ENCODE results near the gene MN1.

Gene MN1

GRCh38 chr22:27808451-27809225 lies 7.1 kb upstream of the MN1 start:
- Histone ChIP-seq H3K27ac (ENCODE audit: low read length) (no peak overlapping the region), H3K4me1 (ENCODE audit: low read length) (no peaks in the 10 kb centered on the region), H3K9me2 (replicated peaks; ENCODE audit: insufficient read depth, low read length) (no peaks in the 10 kb centered on the region), H4K20me1 (ENCODE audit: insufficient read depth, low read length) (no peaks in the 10 kb centered on the region), H3K36me3 (replicated peaks; ENCODE audit: insufficient read depth, low read length) (no peaks in the 10 kb centered on the region), H2AFZ (ENCODE audit: low read length) (no peak overlapping the region), H3K4me3 (ENCODE audit: low read length) (no peak overlapping the region), H3K9ac (ENCODE audit: low read length) (no peak overlapping the region), H3K27me3 (replicated peaks; ENCODE audit: insufficient read depth, low read length) (no peaks in the 10 kb centered on the region), H3F3A (ENCODE audit: insufficient read depth, low read length) (no peaks in the 10 kb centered on the region), H3K4me2 (ENCODE audit: low read depth, low read length) (no peak overlapping the region), H3K9me3 (replicated peaks; ENCODE audit: insufficient read depth, low read length) (no peaks in the 10 kb centered on the region), H3K79me2 (ENCODE audit: low read length) (no peaks in the 10 kb centered on the region)
- DNase-seq, result no peak
- no peak for TF ChIP-seq EZH2 (optimal IDR thresholded peaks at IDR 0.05; ENCODE audit: low read depth, low read length)
- TF ChIP-seq, protein P1, sequence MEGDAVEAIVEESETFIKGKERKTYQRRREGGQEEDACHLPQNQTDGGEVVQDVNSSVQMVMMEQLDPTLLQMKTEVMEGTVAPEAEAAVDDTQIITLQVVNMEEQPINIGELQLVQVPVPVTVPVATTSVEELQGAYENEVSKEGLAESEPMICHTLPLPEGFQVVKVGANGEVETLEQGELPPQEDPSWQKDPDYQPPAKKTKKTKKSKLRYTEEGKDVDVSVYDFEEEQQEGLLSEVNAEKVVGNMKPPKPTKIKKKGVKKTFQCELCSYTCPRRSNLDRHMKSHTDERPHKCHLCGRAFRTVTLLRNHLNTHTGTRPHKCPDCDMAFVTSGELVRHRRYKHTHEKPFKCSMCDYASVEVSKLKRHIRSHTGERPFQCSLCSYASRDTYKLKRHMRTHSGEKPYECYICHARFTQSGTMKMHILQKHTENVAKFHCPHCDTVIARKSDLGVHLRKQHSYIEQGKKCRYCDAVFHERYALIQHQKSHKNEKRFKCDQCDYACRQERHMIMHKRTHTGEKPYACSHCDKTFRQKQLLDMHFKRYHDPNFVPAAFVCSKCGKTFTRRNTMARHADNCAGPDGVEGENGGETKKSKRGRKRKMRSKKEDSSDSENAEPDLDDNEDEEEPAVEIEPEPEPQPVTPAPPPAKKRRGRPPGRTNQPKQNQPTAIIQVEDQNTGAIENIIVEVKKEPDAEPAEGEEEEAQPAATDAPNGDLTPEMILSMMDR (IDR thresholded peaks at IDR 0.05; ENCODE audit: low read length), result no peak
- TF ChIP-seq EZH2phosphoT487 (IDR thresholded peaks at IDR 0.05; ENCODE audit: low read length), result no peak

GRCh38 chr22:27805841-27806240 lies 4.3 kb upstream of the MN1 start:
- no peak for DNase-seq
- Histone ChIP-seq H3K4me3 (ENCODE audit: low read length) (no peak overlapping the region), H3K36me3 (replicated peaks; ENCODE audit: insufficient read depth, low read length) (no peaks in the 10 kb centered on the region), H3K4me2 (ENCODE audit: low read depth, low read length) (no peak overlapping the region), H3K9ac (ENCODE audit: low read length) (no peak overlapping the region), H3K9me2 (replicated peaks; ENCODE audit: insufficient read depth, low read length) (no peaks in the 10 kb centered on the region), H3K27ac (ENCODE audit: low read length) (no peak overlapping the region), H2AFZ (ENCODE audit: low read length) (no peak overlapping the region), H3K79me2 (ENCODE audit: low read length) (no peaks in the 10 kb centered on the region), H4K20me1 (ENCODE audit: insufficient read depth, low read length) (no peaks in the 10 kb centered on the region), H3K9me3 (replicated peaks; ENCODE audit: insufficient read depth, low read length) (no peaks in the 10 kb centered on the region), H3F3A (ENCODE audit: insufficient read depth, low read length) (no peaks in the 10 kb centered on the region), H3K27me3 (replicated peaks; ENCODE audit: insufficient read depth, low read length) (peaks cover 16% of the 10 kb centered on the region), H3K4me1 (ENCODE audit: low read length) (no peaks in the 10 kb centered on the region)
- TF ChIP-seq, protein P1 (IDR thresholded peaks at IDR 0.05; ENCODE audit: low read length), result no peak
- TF ChIP-seq EZH2phosphoT487 (IDR thresholded peaks at IDR 0.05; ENCODE audit: low read length) (no peak), EZH2 (optimal IDR thresholded peaks at IDR 0.05; ENCODE audit: low read depth, low read length) (no peak)

- H3K9me3 ChIP-seq (replicated peaks; ENCODE audit: insufficient read depth, low read length), result no peaks in the 10 kb centered on the region
- DNase-seq, result peak; percentile 28
- peaks cover 16% of the 10 kb centered on the region for H3K27me3 ChIP-seq (replicated peaks; ENCODE audit: insufficient read depth, low read length)
- TF ChIP-seq, protein P1 (IDR thresholded peaks at IDR 0.05; ENCODE audit: low read length), result peak; percentile 47
- TF ChIP-seq EZH2 (optimal IDR thresholded peaks at IDR 0.05; ENCODE audit: low read depth, low read length) (no peak), EZH2phosphoT487 (IDR thresholded peaks at IDR 0.05; ENCODE audit: low read length) (no peak)
- no peaks in the 10 kb centered on the region for H4K20me1 ChIP-seq (ENCODE audit: insufficient read depth, low read length)
- no peak overlapping the region for H2AFZ ChIP-seq (ENCODE audit: low read length)
- no peaks in the 10 kb centered on the region for H3K4me1 ChIP-seq (ENCODE audit: low read length)
- no peaks in the 10 kb centered on the region for H3K9me2 ChIP-seq (replicated peaks; ENCODE audit: insufficient read depth, low read length)
- H3K79me2 ChIP-seq (ENCODE audit: low read length), result no peaks in the 10 kb centered on the region
- no peaks in the 10 kb centered on the region for H3K36me3 ChIP-seq (replicated peaks; ENCODE audit: insufficient read depth, low read length)
- no peak overlapping the region for H3K27ac ChIP-seq (ENCODE audit: low read length)
- H3F3A ChIP-seq (ENCODE audit: insufficient read depth, low read length), result no peaks in the 10 kb centered on the region
- H3K4me3 ChIP-seq (ENCODE audit: low read length), result no peak overlapping the region
- H3K4me2 ChIP-seq (ENCODE audit: low read depth, low read length), result no peak overlapping the region
- H3K9ac ChIP-seq (ENCODE audit: low read length), result no peak overlapping the region
Observed at GRCh38 chr22:27804470-27805297, 3.1 kb upstream of the MN1 start.
